CD4-positive, CD25-positive, alpha-beta regulatory T cell (primary cell): ENCODE measurements around the gene TEX22. TPM values are rescaled to one million over a fixed set of nuclear protein-coding genes. Genes with fewer than 3 reads are reported as not detected.

Experiments
- ATAC-seq, 2 donors: fragments of 150-1000 bp; cut with Tn5 transposase; one replicate each; pipeline ENCODE4 v1.10.0; 2021; ENCODE audit warnings: low read depth in 2 of 2, moderate number of reproducible peaks in 2 of 2, moderate library complexity in 1 of 2
- DNase-seq, 3 donors: peaks; one replicate each; pipeline versions ENCODE4 v3.0.0 to v3.0.0-alpha.2; 2012 to 2022; ENCODE audit warnings: mixed read lengths in 1 of 3
- H3K27ac ChIP-seq: one replicate; pipeline ENCODE4 v1.7.0; 2013; ENCODE audit warnings: mild to moderate bottlenecking, low read length; ENCODE audit not compliant: insufficient read depth, poor library complexity, severe bottlenecking
- H3K27me3 ChIP-seq: one replicate; pipeline ENCODE4 v1.7.0; 2013; ENCODE audit warnings: low read length; ENCODE audit not compliant: control insufficient read depth, insufficient read depth
- H3K36me3 ChIP-seq: one replicate; pipeline ENCODE4 v1.7.0; 2013; ENCODE audit warnings: mild to moderate bottlenecking, low read length, moderate library complexity; ENCODE audit not compliant: control insufficient read depth, insufficient read depth
- H3K4me1 ChIP-seq: 2 replicates; pipeline ENCODE4 v1.7.0; 2013; ENCODE audit warnings: mild to moderate bottlenecking, low read length; ENCODE audit not compliant: insufficient read depth, control insufficient read depth, poor library complexity, severe bottlenecking
- H3K4me3 ChIP-seq: one replicate; pipeline ENCODE4 v1.7.0; 2013; ENCODE audit warnings: low read depth, mild to moderate bottlenecking, low read length, moderate library complexity
- H3K9me3 ChIP-seq, 2 experiments: 1 replicate in 1 of 2; 2 replicates in 1 of 2; pipeline ENCODE4 v1.7.0; 2013; ENCODE audit warnings: low read length in 2 of 2, mild to moderate bottlenecking in 1 of 2, moderate library complexity in 1 of 2; ENCODE audit not compliant: control insufficient read depth in 2 of 2
- H3K27ac Mint-ChIP-seq, 3 donors: one replicate each; pipeline ENCODE4 v1.8.0; 2020 to 2022; ENCODE audit warnings: mild to moderate bottlenecking in 3 of 3, mixed read lengths in 3 of 3, moderate library complexity in 2 of 3
- H3K27me3 Mint-ChIP-seq: one replicate; pipeline ENCODE4 v1.8.0; 2022; ENCODE audit warnings: mild to moderate bottlenecking, mixed read lengths
- H3K36me3 Mint-ChIP-seq: one replicate; pipeline ENCODE4 v1.8.0; 2020; ENCODE audit warnings: mixed read lengths
- H3K4me1 Mint-ChIP-seq, 4 donors: one replicate each; pipeline ENCODE4 v1.8.0; 2020 to 2022; ENCODE audit warnings: mixed read lengths in 4 of 4, mild to moderate bottlenecking in 1 of 4
- H3K4me3 Mint-ChIP-seq, 4 donors: one replicate each; pipeline ENCODE4 v1.8.0; 2020 to 2022; ENCODE audit warnings: mild to moderate bottlenecking in 4 of 4, mixed read lengths in 4 of 4, moderate library complexity in 3 of 4
- H3K9me3 Mint-ChIP-seq, 7 donors: one replicate each; pipeline ENCODE4 v1.8.0; 2020 to 2022; ENCODE audit warnings: mixed read lengths in 7 of 7, mild to moderate bottlenecking in 3 of 7, moderate library complexity in 2 of 7
- polyA plus RNA-seq, 4 donors: library from polyadenylated mRNA; unstranded; fragments of 300-500 nt; fragmentation: Illumina TruSeq; gene quantifications; one replicate each; pipeline ENCODE4 v1.2.3, GENCODE V29; 2021
- total RNA-seq: library from RNA; stranded (reverse); gene quantifications from one replicate; pipeline ENCODE4 v1.2.3, GENCODE V29; 2022

TEX22 gene
- total and polyA plus RNA-seq, 5 donors from 2014 or later, result 0.11 to 3.1 (median 0.25) TPM

GRCh38 chr14:105455086-105455640 is 56.8 kb downstream of the TEX22 start:
- H3K27me3 ChIP-seq, result no peaks in the 10 kb centered on the region
- no peaks in the 10 kb centered on the region for H3K4me1 ChIP-seq
- H3K4me3 Mint-ChIP-seq, result no peak overlapping the region
- H3K4me3 ChIP-seq, result no peak overlapping the region
- H3K9me3 ChIP-seq, result no peaks in the 10 kb centered on the region
- no peak for DNase-seq
- H3K4me1 Mint-ChIP-seq, result peaks cover 0 to 2% (median under 1%) of the 10 kb centered on the region in 4 donors
- peaks cover 16% of the 10 kb centered on the region for H3K36me3 ChIP-seq
- H3K36me3 Mint-ChIP-seq, result peaks cover 8% of the 10 kb centered on the region
- no peak for ATAC-seq
- no peaks in the 10 kb centered on the region for H3K9me3 Mint-ChIP-seq
- H3K27me3 Mint-ChIP-seq, result no peaks in the 10 kb centered on the region
- no peak overlapping the region for H3K27ac Mint-ChIP-seq
- no peak overlapping the region for H3K27ac ChIP-seq

- H3K4me3 Mint-ChIP-seq, result no peak overlapping the region
These were observed 57.7 kb downstream of the TEX22 start for GRCh38 chr14:105455766-105456660.

GRCh38 chr14:105456736-105457617 is 58.6 kb downstream of the TEX22 start:
- H3K27me3 ChIP-seq, result no peaks in the 10 kb centered on the region
- H3K27ac ChIP-seq, result no peak overlapping the region
- ATAC-seq (no peak), DNase-seq (no peak)
- no peaks in the 10 kb centered on the region for H3K9me3 ChIP-seq
- H3K36me3 Mint-ChIP-seq, result peaks cover 8% of the 10 kb centered on the region
- H3K27me3 Mint-ChIP-seq, result no peaks in the 10 kb centered on the region
- H3K27ac Mint-ChIP-seq, result no peak overlapping the region
- H3K4me3 Mint-ChIP-seq, result no peak overlapping the region
- H3K36me3 ChIP-seq, result peaks cover 19% of the 10 kb centered on the region
- H3K9me3 Mint-ChIP-seq, result no peaks in the 10 kb centered on the region
- peaks cover 0 to 2% (median under 1%) of the 10 kb centered on the region in 4 donors for H3K4me1 Mint-ChIP-seq
- no peaks in the 10 kb centered on the region for H3K4me1 ChIP-seq
- no peak overlapping the region for H3K4me3 ChIP-seq

More at GRCh38 chr14:105455766-105456660, 57.7 kb downstream of the TEX22 start:
- H3K9me3 Mint-ChIP-seq, result no peaks in the 10 kb centered on the region
- peaks cover 17% of the 10 kb centered on the region for H3K36me3 ChIP-seq
- DNase-seq (no peak), ATAC-seq (no peak)
- H3K27me3 ChIP-seq, result no peaks in the 10 kb centered on the region
- H3K27ac Mint-ChIP-seq, result no peak overlapping the region
- no peak overlapping the region for H3K4me3 ChIP-seq
- H3K36me3 Mint-ChIP-seq, result peaks cover 8% of the 10 kb centered on the region
- H3K4me1 Mint-ChIP-seq, result peaks cover 0 to 2% (median under 1%) of the 10 kb centered on the region in 4 donors
- no peak overlapping the region for H3K27ac ChIP-seq
- H3K27me3 Mint-ChIP-seq, result no peaks in the 10 kb centered on the region
- no peaks in the 10 kb centered on the region for H3K4me1 ChIP-seq
- H3K9me3 ChIP-seq, result no peaks in the 10 kb centered on the region

- Mint-ChIP-seq H3K4me1 (no peaks in the 10 kb centered on the region), H3K27ac (no peak overlapping the region), H3K4me3 (no peak overlapping the region), H3K27me3 (no peaks in the 10 kb centered on the region), H3K9me3 (no peaks in the 10 kb centered on the region), H3K36me3 (peaks cover 4% of the 10 kb centered on the region)
- Histone ChIP-seq H3K36me3 (peaks cover 15% of the 10 kb centered on the region), H3K4me3 (no peak overlapping the region), H3K4me1 (no peaks in the 10 kb centered on the region), H3K27me3 (no peaks in the 10 kb centered on the region), H3K27ac (no peak overlapping the region), H3K9me3 (no peaks in the 10 kb centered on the region)
- DNase-seq (no peak), ATAC-seq (no peak)
These were observed 59.7 kb downstream of the TEX22 start for GRCh38 chr14:105458010-105458409.

- peaks cover 4% of the 10 kb centered on the region for H3K36me3 Mint-ChIP-seq
- no peak overlapping the region for H3K4me3 ChIP-seq
- H3K4me3 Mint-ChIP-seq, result no peak overlapping the region
- H3K4me1 ChIP-seq, result no peaks in the 10 kb centered on the region
- no peak overlapping the region for H3K27ac ChIP-seq
- DNase-seq (no peak), ATAC-seq (no peak)
- H3K9me3 Mint-ChIP-seq, result no peaks in the 10 kb centered on the region
- H3K27me3 Mint-ChIP-seq, result no peaks in the 10 kb centered on the region
- no peaks in the 10 kb centered on the region for H3K27me3 ChIP-seq
- peaks cover 15% of the 10 kb centered on the region for H3K36me3 ChIP-seq
- H3K9me3 ChIP-seq, result no peaks in the 10 kb centered on the region
- no peaks in the 10 kb centered on the region for H3K4me1 Mint-ChIP-seq
- no peak overlapping the region for H3K27ac Mint-ChIP-seq
These were observed 60.2 kb downstream of the TEX22 start for GRCh38 chr14:105458571-105458970.

GRCh38 chr14:105460116-105460515 is 61.8 kb downstream of the TEX22 start:
- peaks cover 4% of the 10 kb centered on the region for H3K36me3 Mint-ChIP-seq
- no peak overlapping the region for H3K27ac Mint-ChIP-seq
- Histone ChIP-seq H3K27ac (no peak overlapping the region), H3K4me3 (no peak overlapping the region), H3K9me3 (no peaks in the 10 kb centered on the region), H3K27me3 (no peaks in the 10 kb centered on the region), H3K36me3 (peaks cover 15% of the 10 kb centered on the region), H3K4me1 (no peaks in the 10 kb centered on the region)
- no peaks in the 10 kb centered on the region for H3K4me1 Mint-ChIP-seq
- no peak overlapping the region for H3K4me3 Mint-ChIP-seq
- no peak for ATAC-seq
- no peak for DNase-seq
- no peaks in the 10 kb centered on the region for H3K27me3 Mint-ChIP-seq
- H3K9me3 Mint-ChIP-seq, result no peaks in the 10 kb centered on the region

GRCh38 chr14:105460616-105461015 is 62.3 kb downstream of the TEX22 start:
- peaks cover 11% of the 10 kb centered on the region for H3K36me3 ChIP-seq

More at GRCh38 chr14:105460616-105461015, 62.3 kb downstream of the TEX22 start:
- Mint-ChIP-seq H3K36me3 (peaks cover under 1% of the 10 kb centered on the region), H3K4me3 (no peak overlapping the region), H3K27ac (no peak overlapping the region), H3K27me3 (no peaks in the 10 kb centered on the region), H3K4me1 (no peaks in the 10 kb centered on the region), H3K9me3 (no peaks in the 10 kb centered on the region)
- Histone ChIP-seq H3K27ac (no peak overlapping the region), H3K4me3 (no peak overlapping the region), H3K9me3 (no peaks in the 10 kb centered on the region), H3K4me1 (no peaks in the 10 kb centered on the region), H3K27me3 (no peaks in the 10 kb centered on the region)
- DNase-seq (no peak), ATAC-seq (no peak)
